ENCODE results near the gene MTFR1L.
A peak's percentile ranks its signal among the peaks of the same experiment; 100 is the strongest.

MTFR1L gene

GRCh38 chr1:25819491-25820246 is at the start of gene MTFR1L:
Gene MTFR1L (plus strand): TSS chr1:25819954. CDS start chr1:25823105, 3,151 bp downstream.
- peak; percentile 78 to 80 for DNase-seq

- no peak for DNase-seq
Measured at GRCh38 chr1:25770541-25771220, 49.1 kb upstream of the MTFR1L start.

- peak; percentile 45 to 50 for DNase-seq
Measured at GRCh38 chr1:25771221-25772114, 48.3 kb upstream of the MTFR1L start.

- DNase-seq = no peak
Measured at GRCh38 chr1:25772164-25772563, 47.6 kb upstream of the MTFR1L start.

GRCh38 chr1:25772692-25773245 is 47.0 kb upstream of the MTFR1L start:
- DNase-seq = no peak

- no peak for DNase-seq
Measured at GRCh38 chr1:25773441-25774125, 46.2 kb upstream of the MTFR1L start.

- DNase-seq = no peak
Measured at GRCh38 chr1:25774206-25774803, 45.4 kb upstream of the MTFR1L start.

GRCh38 chr1:25774921-25775771 is 44.6 kb upstream of the MTFR1L start:
- peak in 1 of 2 experiments; percentile 21 for DNase-seq

GRCh38 chr1:25779388-25779787 is 40.4 kb upstream of the MTFR1L start:
- DNase-seq = no peak

- no peak for DNase-seq
Measured at GRCh38 chr1:25779894-25780293, 39.9 kb upstream of the MTFR1L start.

GRCh38 chr1:25780318-25781129 is 39.2 kb upstream of the MTFR1L start:
- no peak for DNase-seq

- DNase-seq = no peak
Measured at GRCh38 chr1:25781130-25781433, 38.7 kb upstream of the MTFR1L start.

- no peak for DNase-seq
Measured at GRCh38 chr1:25782608-25783201, 37.0 kb upstream of the MTFR1L start.

GRCh38 chr1:25784575-25785051 is 35.1 kb upstream of the MTFR1L start:
- no peak for DNase-seq

- DNase-seq = no peak
Measured at GRCh38 chr1:25785333-25786067, 34.3 kb upstream of the MTFR1L start.

- no peak for DNase-seq
Measured at GRCh38 chr1:25786887-25787759, 32.6 kb upstream of the MTFR1L start.

GRCh38 chr1:25787760-25788166 is 32.0 kb upstream of the MTFR1L start:
- DNase-seq = no peak

- no peak for DNase-seq
Measured at GRCh38 chr1:25790472-25790871, 29.3 kb upstream of the MTFR1L start.
